Gastroesophageal sphincter (tissue), 3 donors: ENCODE results near the gene MLN.

Experiments used
- EP300 ChIP-seq: sonication (generic); formaldehyde crosslinking; IDR thresholded peaks from one replicate; pipeline ENCODE4 v1.6.1; 2017; ENCODE audit warnings: antibody characterized with exemption, mild to moderate bottlenecking
- POLR2A ChIP-seq, 2 donors: fragments of 450-650 bp; IDR thresholded peaks; one replicate each; pipeline ENCODE4 v1.6.1; 2017; ENCODE audit warnings: antibody characterized with exemption in 2 of 2, mild to moderate bottlenecking in 2 of 2, moderate library complexity in 1 of 2
- POLR2AphosphoS5 ChIP-seq: sonication (generic); formaldehyde crosslinking; IDR thresholded peaks from one replicate; pipeline ENCODE4 v1.6.1; 2017; ENCODE audit warnings: antibody characterized with exemption
- TF ChIP-seq, protein P1 (sequence below), 4 experiments: fragments of 200-600 bp in 2 of 4; fragments of 450-650 bp in 2 of 4; sonication (generic) in 1 of 4; IDR thresholded peaks; one replicate each; pipeline ENCODE4 v1.5.1; 2017 to 2019; ENCODE audit warnings: antibody characterized with exemption in 4 of 4, mild to moderate bottlenecking in 2 of 4, moderate library complexity in 2 of 4

DNA sequence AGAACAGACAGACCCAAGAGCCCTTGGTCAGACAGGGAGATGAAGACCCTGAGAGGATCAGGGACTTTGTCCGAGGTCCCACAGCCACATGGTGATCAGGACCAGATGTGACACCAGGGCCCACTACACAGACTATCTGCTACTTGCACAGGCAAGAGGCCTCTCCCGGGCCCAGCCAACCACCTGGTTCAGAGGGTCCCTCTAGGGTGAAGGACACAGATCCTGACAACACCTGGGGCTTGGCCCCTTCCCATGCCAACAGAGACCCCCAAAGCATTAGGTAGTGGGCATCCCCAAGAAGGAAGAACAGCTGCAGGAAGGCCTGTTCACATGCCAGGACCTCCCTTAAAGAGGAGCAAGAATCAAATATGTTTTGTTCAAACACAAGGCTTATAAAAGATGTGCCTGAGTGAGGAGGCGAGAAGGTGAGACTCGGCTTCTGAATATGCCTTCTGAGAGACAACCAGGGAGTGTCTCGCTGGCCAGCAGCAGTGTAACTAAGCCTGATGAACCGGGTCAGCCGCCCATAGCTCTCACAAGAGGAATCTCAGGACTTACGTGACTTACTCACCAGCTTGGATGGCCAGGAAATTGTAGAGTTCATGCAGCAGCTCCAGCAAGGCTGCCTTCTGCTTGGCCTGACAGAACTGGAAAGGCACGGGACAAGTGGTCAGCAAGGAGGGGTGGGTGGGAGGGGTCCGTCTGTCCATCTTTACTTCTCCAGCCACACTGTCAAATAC is 19.9 kb downstream of the MLN start:
- TF ChIP-seq, protein P1, sequence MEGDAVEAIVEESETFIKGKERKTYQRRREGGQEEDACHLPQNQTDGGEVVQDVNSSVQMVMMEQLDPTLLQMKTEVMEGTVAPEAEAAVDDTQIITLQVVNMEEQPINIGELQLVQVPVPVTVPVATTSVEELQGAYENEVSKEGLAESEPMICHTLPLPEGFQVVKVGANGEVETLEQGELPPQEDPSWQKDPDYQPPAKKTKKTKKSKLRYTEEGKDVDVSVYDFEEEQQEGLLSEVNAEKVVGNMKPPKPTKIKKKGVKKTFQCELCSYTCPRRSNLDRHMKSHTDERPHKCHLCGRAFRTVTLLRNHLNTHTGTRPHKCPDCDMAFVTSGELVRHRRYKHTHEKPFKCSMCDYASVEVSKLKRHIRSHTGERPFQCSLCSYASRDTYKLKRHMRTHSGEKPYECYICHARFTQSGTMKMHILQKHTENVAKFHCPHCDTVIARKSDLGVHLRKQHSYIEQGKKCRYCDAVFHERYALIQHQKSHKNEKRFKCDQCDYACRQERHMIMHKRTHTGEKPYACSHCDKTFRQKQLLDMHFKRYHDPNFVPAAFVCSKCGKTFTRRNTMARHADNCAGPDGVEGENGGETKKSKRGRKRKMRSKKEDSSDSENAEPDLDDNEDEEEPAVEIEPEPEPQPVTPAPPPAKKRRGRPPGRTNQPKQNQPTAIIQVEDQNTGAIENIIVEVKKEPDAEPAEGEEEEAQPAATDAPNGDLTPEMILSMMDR (IDR thresholded peaks at IDR 0.05): no peak
- TF ChIP-seq EP300 (no peak), POLR2A (IDR thresholded peaks at IDR 0.05) (no peak), POLR2AphosphoS5 (no peak)
